K562 (cell line): ENCODE data around the gene TLR5. TPM values are rescaled to one million over a fixed set of nuclear protein-coding genes. Genes with fewer than 3 reads are reported as not detected.

Experiments
- ARID2 ChIP-seq: fragments of 450-650 bp; IDR thresholded peaks from 2 replicates; pipeline ENCODE4 v1.6.1; 2017; ENCODE audit warnings: antibody characterized with exemption, mild to moderate bottlenecking
- CCNT2 ChIP-seq: IDR thresholded peaks from 2 replicates; pipeline ENCODE4 v1.6.1; 2011; ENCODE audit warnings: borderline replicate concordance, low read depth, mild to moderate bottlenecking, moderate library complexity, mixed read lengths, low read length; ENCODE audit not compliant: insufficient read length; ENCODE audit errors: extremely low read depth
- IRF1 ChIP-seq: sonication (generic); formaldehyde crosslinking; IDR thresholded peaks from 2 replicates; pipeline ENCODE4 v1.8.0; 2022; ENCODE audit warnings: missing genetic modification reagents, mild to moderate bottlenecking, borderline replicate concordance
- REST ChIP-seq, 2 experiments: fragments of 450-650 bp; formaldehyde crosslinking in 1 of 2; IDR thresholded peaks; 2 replicates each; pipeline versions ENCODE4 v1.4.0 to v1.6.1; 2014 to 2020; ENCODE audit warnings: mild to moderate bottlenecking in 2 of 2, borderline replicate concordance in 1 of 2, low read depth in 1 of 2
- SREBF2 ChIP-seq: sonication (generic); formaldehyde crosslinking; IDR thresholded peaks from 2 replicates; pipeline ENCODE4 v1.4.0; 2020; ENCODE audit warnings: mild to moderate bottlenecking, missing genetic modification reagents
- U2AF1 ChIP-seq: fragments of 200-400 bp; formaldehyde crosslinking; optimal IDR thresholded peaks from 2 replicates; pipeline ENCODE3; 2017; ENCODE audit warnings: mild to moderate bottlenecking, low read depth, low read length, moderate library complexity
- ZNF57 ChIP-seq: fragments of 450-650 bp; formaldehyde crosslinking; IDR thresholded peaks from 2 replicates; pipeline ENCODE4 v1.4.0; 2020; ENCODE audit warnings: mild to moderate bottlenecking, moderate library complexity
- ZSCAN32 ChIP-seq: fragments of 450-650 bp; formaldehyde crosslinking; IDR thresholded peaks from 2 replicates; pipeline ENCODE4 v1.4.0; 2020; ENCODE audit warnings: mild to moderate bottlenecking, moderate library complexity
- polyA plus RNA-seq, 8 experiments: library from polyadenylated mRNA; depleted of rRNA in 4 of 8; stranded (reverse) in 5 of 8; unstranded in 3 of 8; fragments of >200 nt; fragmentation: Nextera tagmentation in 2 of 8; fragmentation: Illumina TruSeq in 1 of 8; extraction: Ambion mirVana in 2 of 8; extraction: Trizol in 1 of 8; gene quantifications; 2 replicates each; pipeline versions ENCODE4 v1.2.1 to v1.2.3, GENCODE V29; 2011 to 2014; ENCODE audit warnings: inconsistent platforms in 1 of 8, missing spikeins in 1 of 8
- total RNA-seq, 7 experiments: library from RNA; depleted of rRNA in 6 of 7; stranded (reverse); fragments of >200 nt in 6 of 7; fragmentation: Illumina TruSeq in 2 of 7; extraction: Trizol in 2 of 7; gene quantifications; 2 replicates each; pipeline versions ENCODE4 v1.2.1 to v1.2.3, GENCODE V29; 2011 to 2021; ENCODE audit warnings: low replicate concordance in 1 of 7
- TF ChIP-seq, protein P1 (sequence below), 2 experiments: fragments of 150-350 bp in 1 of 2; IDR thresholded peaks; 2 replicates each; pipeline ENCODE4 v1.6.1; 2012 to 2016; ENCODE audit warnings: low read depth in 2 of 2, low read length in 2 of 2, mild to moderate bottlenecking in 1 of 2, moderate library complexity in 1 of 2
- TF ChIP-seq, protein P2 (sequence below): IDR thresholded peaks from 2 replicates; pipeline ENCODE4 v1.6.1; 2011; ENCODE audit warnings: borderline replicate concordance, low read depth, mild to moderate bottlenecking, moderate library complexity, low read length; ENCODE audit not compliant: insufficient read depth, poor library complexity, severe bottlenecking

Gene TLR5
- total and polyA plus RNA-seq, 9 of the 15 experiments (the other 6 are each of a cell fraction or from before 2014, with no cell fraction given): 0.93 to 7.4 (median 1.9) TPM

DNA sequence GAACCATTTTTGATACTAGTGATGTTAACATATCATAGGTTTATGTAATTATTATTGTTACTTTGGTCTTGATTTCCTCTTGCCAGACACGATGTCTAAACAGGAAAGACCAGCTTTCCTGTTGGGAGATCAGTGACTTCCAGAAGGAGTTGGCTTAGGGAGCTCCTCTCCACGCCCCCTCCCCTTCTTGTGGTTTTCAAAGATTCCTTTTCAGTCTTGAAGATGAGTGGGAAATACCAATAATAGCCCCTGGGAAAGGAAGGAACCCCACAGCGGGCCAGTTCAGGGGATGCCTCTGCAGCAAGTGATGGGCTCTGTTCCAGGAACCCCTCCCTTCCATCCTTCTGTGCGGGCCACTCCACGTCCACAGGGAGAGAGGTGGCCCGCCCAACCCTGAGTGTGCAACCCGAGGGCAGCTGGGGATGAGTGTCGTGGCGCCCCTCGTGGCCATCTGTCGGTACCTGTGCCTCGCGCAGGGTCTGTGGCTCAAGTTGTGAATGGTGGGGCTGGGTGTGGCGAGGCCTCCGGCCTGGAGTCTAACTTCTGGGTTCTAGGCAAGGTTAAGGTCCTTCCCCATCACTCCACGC is 65.7 kb downstream of the TLR5 start (continued):
- TF ChIP-seq REST (IDR thresholded peaks at IDR 0.05; ENCODE audit: borderline replicate concordance): no peak
- TF ChIP-seq REST (CRISPR knock-in tag; IDR thresholded peaks at IDR 0.05; ENCODE audit: low read depth): no peak
- TF ChIP-seq, protein P1, sequence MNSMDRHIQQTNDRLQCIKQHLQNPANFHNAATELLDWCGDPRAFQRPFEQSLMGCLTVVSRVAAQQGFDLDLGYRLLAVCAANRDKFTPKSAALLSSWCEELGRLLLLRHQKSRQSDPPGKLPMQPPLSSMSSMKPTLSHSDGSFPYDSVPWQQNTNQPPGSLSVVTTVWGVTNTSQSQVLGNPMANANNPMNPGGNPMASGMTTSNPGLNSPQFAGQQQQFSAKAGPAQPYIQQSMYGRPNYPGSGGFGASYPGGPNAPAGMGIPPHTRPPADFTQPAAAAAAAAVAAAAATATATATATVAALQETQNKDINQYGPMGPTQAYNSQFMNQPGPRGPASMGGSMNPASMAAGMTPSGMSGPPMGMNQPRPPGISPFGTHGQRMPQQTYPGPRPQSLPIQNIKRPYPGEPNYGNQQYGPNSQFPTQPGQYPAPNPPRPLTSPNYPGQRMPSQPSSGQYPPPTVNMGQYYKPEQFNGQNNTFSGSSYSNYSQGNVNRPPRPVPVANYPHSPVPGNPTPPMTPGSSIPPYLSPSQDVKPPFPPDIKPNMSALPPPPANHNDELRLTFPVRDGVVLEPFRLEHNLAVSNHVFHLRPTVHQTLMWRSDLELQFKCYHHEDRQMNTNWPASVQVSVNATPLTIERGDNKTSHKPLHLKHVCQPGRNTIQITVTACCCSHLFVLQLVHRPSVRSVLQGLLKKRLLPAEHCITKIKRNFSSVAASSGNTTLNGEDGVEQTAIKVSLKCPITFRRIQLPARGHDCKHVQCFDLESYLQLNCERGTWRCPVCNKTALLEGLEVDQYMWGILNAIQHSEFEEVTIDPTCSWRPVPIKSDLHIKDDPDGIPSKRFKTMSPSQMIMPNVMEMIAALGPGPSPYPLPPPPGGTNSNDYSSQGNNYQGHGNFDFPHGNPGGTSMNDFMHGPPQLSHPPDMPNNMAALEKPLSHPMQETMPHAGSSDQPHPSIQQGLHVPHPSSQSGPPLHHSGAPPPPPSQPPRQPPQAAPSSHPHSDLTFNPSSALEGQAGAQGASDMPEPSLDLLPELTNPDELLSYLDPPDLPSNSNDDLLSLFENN (IDR thresholded peaks at IDR 0.05; ENCODE audit: low read depth in 2 of 2, low read length in 2 of 2): no peak
- TF ChIP-seq, protein P2, sequence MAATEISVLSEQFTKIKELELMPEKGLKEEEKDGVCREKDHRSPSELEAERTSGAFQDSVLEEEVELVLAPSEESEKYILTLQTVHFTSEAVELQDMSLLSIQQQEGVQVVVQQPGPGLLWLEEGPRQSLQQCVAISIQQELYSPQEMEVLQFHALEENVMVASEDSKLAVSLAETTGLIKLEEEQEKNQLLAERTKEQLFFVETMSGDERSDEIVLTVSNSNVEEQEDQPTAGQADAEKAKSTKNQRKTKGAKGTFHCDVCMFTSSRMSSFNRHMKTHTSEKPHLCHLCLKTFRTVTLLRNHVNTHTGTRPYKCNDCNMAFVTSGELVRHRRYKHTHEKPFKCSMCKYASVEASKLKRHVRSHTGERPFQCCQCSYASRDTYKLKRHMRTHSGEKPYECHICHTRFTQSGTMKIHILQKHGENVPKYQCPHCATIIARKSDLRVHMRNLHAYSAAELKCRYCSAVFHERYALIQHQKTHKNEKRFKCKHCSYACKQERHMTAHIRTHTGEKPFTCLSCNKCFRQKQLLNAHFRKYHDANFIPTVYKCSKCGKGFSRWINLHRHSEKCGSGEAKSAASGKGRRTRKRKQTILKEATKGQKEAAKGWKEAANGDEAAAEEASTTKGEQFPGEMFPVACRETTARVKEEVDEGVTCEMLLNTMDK: peak; percentile 61
- no peak for TF ChIP-seq IRF1 (CRISPR knock-in tag)
- TF ChIP-seq ZSCAN32 (CRISPR knock-in tag): no peak
- TF ChIP-seq ARID2: no peak
- TF ChIP-seq ZNF57 (CRISPR knock-in tag): no peak
- TF ChIP-seq SREBF2: no peak
- TF ChIP-seq U2AF1: no peak
- TF ChIP-seq CCNT2: no peak
